Medulla oblongata (tissue), 1 donor: Measurements from ENCODE around the gene RAET1L.
A peak's percentile ranks its signal among the peaks of the same experiment; 100 is the strongest.
"Not testable (repeated sequence)": the region's sequence is repeated elsewhere in the genome, so short reads cannot be mapped to it uniquely, and the experiment has no call there.

Source experiments
- DNase-seq: peaks from one replicate; pipeline ENCODE4 v3.0.0-alpha.2; 2015; ENCODE audit errors: extremely low spot score

RAET1L gene

DNA sequence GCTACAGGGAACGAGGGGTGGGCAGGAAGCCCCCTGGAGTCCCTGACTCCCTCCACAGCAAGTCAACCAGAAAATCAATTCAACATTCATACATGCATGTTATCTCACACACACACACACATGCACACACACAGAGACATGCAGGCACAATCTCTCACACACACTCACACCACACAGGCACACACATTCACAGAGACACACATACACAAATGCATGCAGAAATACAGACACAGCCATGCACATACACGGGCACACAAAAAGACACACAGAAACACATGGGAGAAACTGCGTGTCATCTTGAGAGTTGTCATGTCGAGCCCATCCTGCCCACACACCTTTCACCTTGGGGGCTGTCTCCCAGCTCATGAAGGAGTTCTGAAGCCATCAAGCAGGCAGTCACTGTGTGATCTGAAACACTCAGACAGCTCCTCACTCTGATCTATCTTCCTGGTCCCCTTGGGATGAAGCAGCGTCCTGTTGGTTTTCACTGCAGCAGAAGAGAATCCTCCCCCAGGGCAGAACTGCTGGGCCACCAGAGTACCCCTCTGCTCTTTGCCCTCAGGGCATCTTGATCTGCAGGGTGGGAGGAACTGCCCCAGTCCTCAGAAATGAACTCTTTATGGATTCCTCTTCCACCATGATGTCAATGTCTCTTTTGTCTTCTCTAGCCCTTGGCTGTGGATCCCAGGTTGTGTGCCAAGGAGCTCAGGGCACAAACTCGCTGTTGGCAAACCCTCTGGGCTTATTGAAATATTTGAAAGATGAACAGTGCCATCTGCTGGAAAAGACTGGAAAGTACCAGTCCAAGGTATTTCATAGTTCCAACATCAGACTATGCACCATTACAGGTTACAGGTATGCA is 8.8 kb downstream of the RAET1L start:
- DNase-seq: peak; percentile 93

- not testable (repeated sequence) for DNase-seq
Measured at GRCh38 chr6:150015281-150016001, 9.9 kb downstream of the RAET1L start.

DNA sequence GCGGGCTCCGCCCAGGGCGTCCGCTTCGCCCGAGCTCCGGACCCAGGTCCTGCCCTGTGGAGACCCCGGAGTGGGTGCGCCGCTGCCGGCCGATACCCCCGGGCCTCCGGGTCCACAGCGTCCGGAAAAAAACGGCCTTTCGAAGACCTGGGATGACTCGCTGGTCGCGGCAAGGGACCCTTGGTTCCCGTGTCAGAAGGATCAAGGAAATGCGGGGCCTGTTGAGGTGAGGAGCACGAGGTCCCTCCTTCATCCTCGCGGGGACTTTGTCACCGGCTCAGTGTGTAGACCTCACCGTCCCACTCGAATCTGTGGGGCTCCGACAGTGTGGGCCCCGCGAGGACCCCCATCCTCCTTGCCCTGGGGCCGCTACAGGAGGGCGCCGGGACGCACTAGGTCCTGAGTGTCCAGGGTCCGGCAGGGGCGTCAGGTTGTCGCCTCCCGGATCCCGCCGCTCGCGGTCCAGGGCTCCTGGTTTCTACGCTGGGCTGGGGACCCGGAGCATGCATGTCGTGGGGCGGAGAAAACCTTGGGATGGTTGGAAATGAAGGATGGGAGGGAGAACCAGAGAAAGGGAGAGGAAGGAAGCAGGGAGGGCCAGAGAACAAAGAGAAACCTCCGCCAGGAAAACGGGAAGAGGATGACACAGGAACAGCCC is 10.6 kb downstream of the RAET1L start:
- not testable (repeated sequence) for DNase-seq

- DNase-seq: not testable (repeated sequence)
Measured at GRCh38 chr6:150013785-150014622, 11.3 kb downstream of the RAET1L start.

DNA sequence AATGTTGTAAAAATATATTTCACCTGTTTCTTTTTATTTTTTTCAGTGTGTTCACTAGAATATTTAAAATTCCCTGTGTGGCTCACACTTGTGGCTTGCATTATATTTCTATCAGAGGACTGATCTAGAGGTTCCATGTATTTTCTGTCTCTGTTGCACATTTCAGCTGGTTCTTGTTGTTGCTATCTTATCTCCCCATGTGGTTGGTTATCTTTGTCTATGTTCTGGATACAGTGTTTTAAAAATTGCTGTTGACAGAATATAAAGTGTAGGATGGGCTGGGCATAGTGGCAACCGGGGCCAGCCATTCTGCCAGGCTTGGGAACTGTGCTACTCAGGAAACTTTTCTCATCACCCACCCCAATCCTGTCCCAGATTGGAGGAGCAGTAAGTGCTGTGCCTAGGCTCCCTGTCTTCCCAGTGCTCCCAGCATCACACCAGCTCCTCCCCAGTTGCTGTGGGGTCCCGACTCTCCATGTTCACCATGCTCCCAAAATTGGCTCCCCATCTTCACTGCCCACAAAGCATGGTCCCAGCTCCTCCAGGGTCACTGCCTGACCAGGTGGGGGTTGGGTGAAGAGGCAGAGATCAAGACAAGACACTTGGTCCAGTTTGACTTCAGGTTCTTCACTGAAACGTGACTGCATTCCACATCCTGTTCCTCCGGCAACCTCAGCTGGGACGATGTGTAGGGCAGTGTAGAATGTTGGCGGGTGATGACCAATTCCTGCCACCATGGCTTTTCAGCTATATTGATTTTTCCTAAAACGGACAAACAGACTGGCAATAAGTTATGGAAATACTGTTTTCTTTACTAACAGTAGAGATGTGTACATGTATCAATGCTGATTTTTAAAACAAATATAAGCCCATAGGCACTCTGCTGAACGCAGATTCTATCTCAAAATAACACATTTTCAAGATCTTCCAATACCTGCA is 12.2 kb downstream of the RAET1L start:
- not testable (repeated sequence) for DNase-seq

- no peak for DNase-seq
Measured at GRCh38 chr6:150008588-150008987, 16.7 kb downstream of the RAET1L start.

- no peak for DNase-seq
Measured at GRCh38 chr6:150006961-150007464, 18.3 kb downstream of the RAET1L start.

DNA sequence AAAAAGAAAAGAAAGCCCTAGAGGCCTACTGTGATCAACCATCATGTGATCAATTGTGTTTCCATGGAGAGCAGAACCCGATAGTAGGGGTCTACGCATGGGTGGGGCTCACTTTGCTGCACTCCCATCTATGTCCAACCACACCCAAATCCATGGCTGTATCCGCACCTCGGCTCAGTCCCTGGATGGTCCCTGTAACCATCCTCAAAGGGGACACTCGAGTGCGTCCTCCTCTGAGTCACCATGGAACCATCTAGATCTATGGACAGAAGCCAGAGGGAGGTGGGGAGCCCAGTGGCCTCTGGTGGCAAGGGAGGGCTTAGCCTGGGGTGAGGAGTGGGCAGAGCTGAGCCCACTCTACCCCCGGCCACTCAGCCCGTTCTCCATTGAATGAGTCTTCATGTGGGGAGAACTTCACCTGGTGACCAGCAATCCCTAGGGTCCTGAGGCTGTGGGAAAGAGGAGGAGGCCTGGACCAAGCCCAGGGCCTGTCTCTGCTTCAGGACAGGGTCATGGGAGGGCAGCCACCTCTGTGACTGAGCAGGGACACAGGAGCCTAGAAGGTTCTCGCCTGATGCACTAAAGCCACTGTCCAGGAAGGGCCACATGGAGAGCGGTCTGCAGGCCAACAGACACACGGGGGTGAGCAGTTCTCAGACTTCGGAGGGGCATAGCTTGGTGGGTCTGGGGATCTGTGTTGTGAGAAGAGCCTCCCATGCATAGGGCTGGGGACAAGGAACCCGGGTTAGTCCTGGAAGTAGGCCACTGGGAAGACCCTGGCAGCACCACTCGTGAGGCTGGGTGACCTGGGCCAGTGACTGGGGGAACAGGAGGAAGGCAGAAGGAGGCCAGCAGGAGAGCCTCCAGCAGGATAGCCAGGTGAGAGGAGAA is 19.3 kb downstream of the RAET1L start:
- DNase-seq: no peak

DNA sequence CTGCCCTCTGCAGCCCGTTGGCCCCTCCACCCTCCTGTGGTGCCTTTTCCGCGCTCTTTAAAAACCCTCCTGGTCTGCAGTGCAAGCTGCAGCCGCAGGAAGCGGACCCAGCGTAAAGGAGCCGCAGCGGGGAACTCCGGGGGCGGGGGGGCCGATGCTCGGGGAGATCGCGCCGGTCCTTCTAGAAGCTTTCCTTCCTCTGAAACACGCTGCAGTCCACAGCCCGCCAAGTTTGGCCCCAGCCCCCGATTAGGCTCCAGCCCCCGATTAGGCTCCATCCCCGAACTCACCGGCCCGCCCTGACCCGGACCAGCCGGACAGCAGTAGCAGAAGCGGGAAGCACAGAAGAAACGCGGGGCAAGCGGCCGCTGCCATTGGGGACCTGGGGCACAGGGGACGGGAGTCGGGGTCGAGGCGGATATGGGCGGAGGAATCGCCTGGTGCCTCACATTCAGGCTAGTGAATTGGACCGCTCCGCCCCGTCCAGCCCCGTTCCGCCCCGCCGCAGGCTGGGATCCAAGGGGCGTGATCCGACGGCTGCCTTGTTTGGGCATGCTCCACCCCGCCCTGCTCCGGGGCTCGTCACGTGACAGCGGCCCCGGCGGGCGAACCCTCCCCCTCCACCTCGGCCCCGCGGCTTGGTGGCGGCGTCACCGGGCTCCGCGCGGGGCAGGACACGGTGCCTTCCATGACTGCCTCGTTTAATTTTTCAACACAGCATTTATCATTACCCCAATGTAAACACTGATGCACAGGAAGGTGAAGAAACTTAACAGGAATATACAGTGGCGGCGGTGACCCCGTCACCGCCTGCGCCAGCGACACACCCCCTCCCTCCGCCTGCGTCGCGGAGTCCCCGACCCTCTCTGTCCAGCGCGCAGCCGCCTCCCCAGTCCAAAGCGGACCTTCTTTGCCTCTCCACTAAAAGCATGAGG is 20.3 kb downstream of the RAET1L start:
- DNase-seq: peak; percentile 80

GRCh38 chr6:150004101-150004782 is 21.1 kb downstream of the RAET1L start:
- no peak for DNase-seq

DNA sequence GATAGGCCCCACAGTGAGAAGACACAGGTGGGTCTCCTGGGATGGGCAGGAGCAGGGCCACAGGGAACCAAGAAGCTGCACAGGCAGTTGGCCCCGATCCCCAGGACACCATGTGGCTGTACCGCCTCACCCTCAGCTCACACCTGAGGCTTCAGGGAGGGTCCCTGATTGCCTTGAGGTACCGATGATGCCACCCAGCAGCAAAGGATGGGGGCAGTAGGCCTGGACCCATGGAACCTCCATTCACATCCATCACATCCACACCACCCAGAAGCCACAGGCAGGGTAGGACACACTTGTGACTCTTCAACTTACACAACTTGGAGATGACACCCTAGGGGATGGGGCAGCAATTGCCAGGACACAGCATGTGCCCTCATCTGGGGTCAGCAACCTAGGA is 21.7 kb downstream of the RAET1L start:
- DNase-seq: not testable (repeated sequence)

- DNase-seq: no peak
Measured at GRCh38 chr6:150002710-150003109, 22.6 kb downstream of the RAET1L start.

- DNase-seq: no peak
Measured at GRCh38 chr6:150001295-150002008, 23.9 kb downstream of the RAET1L start.

DNA sequence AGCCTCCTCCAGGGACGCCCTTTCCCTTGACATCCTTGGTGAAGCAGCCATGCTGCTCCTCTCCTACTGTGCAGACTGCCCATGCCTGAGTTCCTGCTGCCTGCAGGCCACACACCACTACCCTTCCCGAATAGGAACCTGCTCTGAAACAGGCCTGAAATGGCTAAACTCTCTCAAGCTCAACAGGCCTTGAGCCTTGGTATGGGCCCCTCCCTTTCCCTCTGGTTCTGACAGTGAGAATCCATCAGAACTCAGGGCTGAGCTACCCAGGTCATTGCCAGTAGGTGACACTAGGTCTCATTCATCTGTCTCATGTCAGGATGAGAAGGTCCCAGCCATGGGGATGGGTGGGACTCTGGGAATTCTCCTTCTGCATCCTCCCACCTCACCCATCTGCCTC is 25.7 kb downstream of the RAET1L start:
- DNase-seq: no peak

GRCh38 chr6:149995971-149996370 is 29.4 kb downstream of the RAET1L start:
- no peak for DNase-seq

GRCh38 chr6:149995235-149995750 is 30.0 kb downstream of the RAET1L start:
- DNase-seq: no peak

GRCh38 chr6:149991838-149992237 is 33.5 kb downstream of the RAET1L start:
- DNase-seq: no peak
